Fibroblast of the aortic adventitia (primary cell): ENCODE results near the gene GBX2. TPM values are rescaled to one million over a fixed set of nuclear protein-coding genes. Genes with fewer than 3 reads are reported as not detected.

Source experiments
- DNase-seq: peaks from one replicate; pipeline ENCODE4 v3.0.0-alpha.2; 2010; ENCODE audit warnings: low read depth
- H3K4me3 ChIP-seq: 2 replicates; pipeline ENCODE4 v1.5.1; 2011; ENCODE audit warnings: low read depth, mild to moderate bottlenecking, control low read depth, low read length, moderate library complexity
- CTCF ChIP-seq: IDR thresholded peaks from 2 replicates; pipeline ENCODE4 v1.5.1; 2011; ENCODE audit warnings: mild to moderate bottlenecking, low read length, control low read depth, inconsistent platforms; ENCODE audit not compliant: insufficient read depth
- small RNA-seq: library from RNA; depleted of rRNA; stranded (forward); fragments of <200 nt; gene quantifications from one replicate; pipeline ENCODE3, GENCODE V24; 2012
- total RNA-seq: library from RNA; depleted of rRNA; stranded (reverse); fragments of >200 nt; gene quantifications from 2 replicates; pipeline ENCODE4 v1.2.3, GENCODE V29; 2012; ENCODE audit warnings: low replicate concordance

The GBX2 gene
- total RNA-seq, 1 donor, result not detected

- H3K4me3 ChIP-seq, result no peak overlapping the region
- DNase-seq, result no peak
- no peak for TF ChIP-seq CTCF
Observed at GRCh38 chr2:236120141-236120601, 48.0 kb downstream of the GBX2 start.

- TF ChIP-seq CTCF, result no peak
- no peak overlapping the region for H3K4me3 ChIP-seq
- no peak for DNase-seq
Observed at GRCh38 chr2:236119476-236119875, 48.7 kb downstream of the GBX2 start.

- no peak for DNase-seq
- no peak overlapping the region for H3K4me3 ChIP-seq
- TF ChIP-seq CTCF, result no peak
Observed at GRCh38 chr2:236119003-236119402, 49.2 kb downstream of the GBX2 start.

GRCh38 chr2:236117861-236118269, 50.3 kb downstream of the GBX2 start:
- DNase-seq, result no peak

GRCh38 chr2:236117401-236117800, 50.8 kb downstream of the GBX2 start:
- no peak overlapping the region for H3K4me3 ChIP-seq
- TF ChIP-seq CTCF, result no peak
- DNase-seq, result no peak

More at GRCh38 chr2:236117861-236118269, 50.3 kb downstream of the GBX2 start:
- no peak overlapping the region for H3K4me3 ChIP-seq
- TF ChIP-seq CTCF, result no peak

Small RNAs within 50 kb of the gene (small RNA-seq; reads per million reads assigned to genes)
- gene RF00019 (not detected), gene RNU1-31P (not detected)

Other genes with a start within 250 kb of the GBX2 start
- not detected in 2 replicates for gene ASB18, start 96.0 kb upstream of the GBX2 start, total RNA-seq